HL-60 (cell line): ENCODE results near the gene FTO.

Source experiments
- DNase-seq, 2 experiments: peaks; one replicate each; pipeline ENCODE4 v3.0.0-alpha.2; 2010 to 2020; ENCODE audit warnings: low read depth in 1 of 2, low spot score in 1 of 2
- H3K27ac ChIP-seq: fragments of 250-450 bp; sonication (Bioruptor Pico); replicated peaks from 2 replicates; pipeline ENCODE4 v1.5.1; 2020; ENCODE audit warnings: mild to moderate bottlenecking, moderate library complexity
- H3K27me3 ChIP-seq: fragments of 250-450 bp; sonication (Bioruptor Pico); 2 replicates; pipeline ENCODE4 v1.5.1; 2021; ENCODE audit warnings: mild to moderate bottlenecking, moderate library complexity; ENCODE audit not compliant: insufficient read depth, poor library complexity, severe bottlenecking
- H3K4me3 ChIP-seq: replicated peaks from 2 replicates; pipeline ENCODE4 v1.5.1; 2011; ENCODE audit warnings: mild to moderate bottlenecking, control low read depth, low read length; ENCODE audit not compliant: insufficient read depth
- GABPA ChIP-seq: IDR thresholded peaks from 2 replicates; pipeline ENCODE4 v1.6.1; 2012; ENCODE audit warnings: low read depth
- POLR2AphosphoS5 ChIP-seq: IDR thresholded peaks from 2 replicates; pipeline ENCODE4 v1.6.1; 2012; ENCODE audit warnings: low read depth
- SPI1 ChIP-seq: IDR thresholded peaks from 2 replicates; pipeline ENCODE4 v1.6.1; 2012; ENCODE audit warnings: low read depth, mild to moderate bottlenecking, borderline replicate concordance
- TF ChIP-seq, protein P1 (sequence below): IDR thresholded peaks from 2 replicates; pipeline ENCODE4 v1.6.1; 2012; ENCODE audit warnings: low read depth; ENCODE audit not compliant: insufficient replicate concordance
- TF ChIP-seq, protein P2 (sequence below): IDR thresholded peaks from one replicate; pipeline ENCODE4 v1.5.1; 2011; ENCODE audit warnings: low read length, control low read depth, inconsistent platforms; ENCODE audit not compliant: insufficient read depth

FTO gene

DNA sequence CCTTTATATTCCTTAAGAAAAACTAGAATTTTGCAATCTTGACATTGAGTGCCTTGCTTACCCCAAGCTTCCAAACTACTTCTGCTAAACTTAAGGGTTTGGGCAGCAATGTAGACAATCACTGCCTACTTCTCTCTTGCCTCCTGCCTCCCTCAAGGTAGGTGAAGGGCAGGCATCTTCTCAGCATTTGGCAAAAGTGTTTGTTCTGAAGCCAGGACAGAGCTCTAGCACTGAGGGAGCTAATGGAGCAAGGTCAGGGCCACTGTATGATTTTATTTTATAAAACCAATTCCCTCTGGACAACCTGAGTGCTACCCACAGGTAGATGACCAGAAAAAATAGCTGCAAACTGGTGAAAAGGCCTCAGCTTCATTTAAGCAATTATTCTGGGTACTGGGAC lies 470.8 kb downstream of the FTO start:
- no peak for DNase-seq
- TF ChIP-seq SPI1 (no peak), GABPA (no peak), POLR2AphosphoS5 (no peak)
- TF ChIP-seq, protein P1, sequence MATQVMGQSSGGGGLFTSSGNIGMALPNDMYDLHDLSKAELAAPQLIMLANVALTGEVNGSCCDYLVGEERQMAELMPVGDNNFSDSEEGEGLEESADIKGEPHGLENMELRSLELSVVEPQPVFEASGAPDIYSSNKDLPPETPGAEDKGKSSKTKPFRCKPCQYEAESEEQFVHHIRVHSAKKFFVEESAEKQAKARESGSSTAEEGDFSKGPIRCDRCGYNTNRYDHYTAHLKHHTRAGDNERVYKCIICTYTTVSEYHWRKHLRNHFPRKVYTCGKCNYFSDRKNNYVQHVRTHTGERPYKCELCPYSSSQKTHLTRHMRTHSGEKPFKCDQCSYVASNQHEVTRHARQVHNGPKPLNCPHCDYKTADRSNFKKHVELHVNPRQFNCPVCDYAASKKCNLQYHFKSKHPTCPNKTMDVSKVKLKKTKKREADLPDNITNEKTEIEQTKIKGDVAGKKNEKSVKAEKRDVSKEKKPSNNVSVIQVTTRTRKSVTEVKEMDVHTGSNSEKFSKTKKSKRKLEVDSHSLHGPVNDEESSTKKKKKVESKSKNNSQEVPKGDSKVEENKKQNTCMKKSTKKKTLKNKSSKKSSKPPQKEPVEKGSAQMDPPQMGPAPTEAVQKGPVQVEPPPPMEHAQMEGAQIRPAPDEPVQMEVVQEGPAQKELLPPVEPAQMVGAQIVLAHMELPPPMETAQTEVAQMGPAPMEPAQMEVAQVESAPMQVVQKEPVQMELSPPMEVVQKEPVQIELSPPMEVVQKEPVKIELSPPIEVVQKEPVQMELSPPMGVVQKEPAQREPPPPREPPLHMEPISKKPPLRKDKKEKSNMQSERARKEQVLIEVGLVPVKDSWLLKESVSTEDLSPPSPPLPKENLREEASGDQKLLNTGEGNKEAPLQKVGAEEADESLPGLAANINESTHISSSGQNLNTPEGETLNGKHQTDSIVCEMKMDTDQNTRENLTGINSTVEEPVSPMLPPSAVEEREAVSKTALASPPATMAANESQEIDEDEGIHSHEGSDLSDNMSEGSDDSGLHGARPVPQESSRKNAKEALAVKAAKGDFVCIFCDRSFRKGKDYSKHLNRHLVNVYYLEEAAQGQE: no peak
- TF ChIP-seq, protein P2, sequence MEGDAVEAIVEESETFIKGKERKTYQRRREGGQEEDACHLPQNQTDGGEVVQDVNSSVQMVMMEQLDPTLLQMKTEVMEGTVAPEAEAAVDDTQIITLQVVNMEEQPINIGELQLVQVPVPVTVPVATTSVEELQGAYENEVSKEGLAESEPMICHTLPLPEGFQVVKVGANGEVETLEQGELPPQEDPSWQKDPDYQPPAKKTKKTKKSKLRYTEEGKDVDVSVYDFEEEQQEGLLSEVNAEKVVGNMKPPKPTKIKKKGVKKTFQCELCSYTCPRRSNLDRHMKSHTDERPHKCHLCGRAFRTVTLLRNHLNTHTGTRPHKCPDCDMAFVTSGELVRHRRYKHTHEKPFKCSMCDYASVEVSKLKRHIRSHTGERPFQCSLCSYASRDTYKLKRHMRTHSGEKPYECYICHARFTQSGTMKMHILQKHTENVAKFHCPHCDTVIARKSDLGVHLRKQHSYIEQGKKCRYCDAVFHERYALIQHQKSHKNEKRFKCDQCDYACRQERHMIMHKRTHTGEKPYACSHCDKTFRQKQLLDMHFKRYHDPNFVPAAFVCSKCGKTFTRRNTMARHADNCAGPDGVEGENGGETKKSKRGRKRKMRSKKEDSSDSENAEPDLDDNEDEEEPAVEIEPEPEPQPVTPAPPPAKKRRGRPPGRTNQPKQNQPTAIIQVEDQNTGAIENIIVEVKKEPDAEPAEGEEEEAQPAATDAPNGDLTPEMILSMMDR: no peak

DNA sequence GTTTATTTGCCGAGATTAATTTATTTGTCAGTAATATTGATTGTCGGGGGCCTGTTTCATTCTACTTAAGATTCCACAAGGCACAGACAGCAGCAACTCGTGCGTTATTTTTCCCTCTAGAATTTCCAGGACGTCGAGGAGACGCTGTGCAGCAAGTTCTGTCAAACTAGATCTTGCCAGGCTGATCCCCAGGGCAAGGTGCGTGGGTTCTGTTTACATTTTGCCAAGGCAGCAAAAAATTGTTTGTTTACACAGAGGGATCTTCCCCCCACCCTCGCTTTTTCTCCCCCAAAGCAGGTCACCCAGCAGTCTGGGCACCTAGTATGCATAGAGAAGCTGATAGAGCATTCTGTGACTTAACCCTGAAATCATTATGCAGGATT lies 471.2 kb downstream of the FTO start:
- no peak for DNase-seq
- Histone ChIP-seq H3K27ac (no peak overlapping the region), H3K4me3 (no peak overlapping the region), H3K27me3 (no peaks in the 10 kb centered on the region)
- TF ChIP-seq SPI1: no peak
- TF ChIP-seq, protein P2: no peak
- no peak for TF ChIP-seq POLR2AphosphoS5
- no peak for TF ChIP-seq GABPA
- TF ChIP-seq, protein P1: no peak

More for the DNA sequence above, 470.8 kb downstream of the FTO start:
- Histone ChIP-seq H3K27me3 (no peaks in the 10 kb centered on the region), H3K27ac (no peak overlapping the region), H3K4me3 (no peak overlapping the region)

DNA sequence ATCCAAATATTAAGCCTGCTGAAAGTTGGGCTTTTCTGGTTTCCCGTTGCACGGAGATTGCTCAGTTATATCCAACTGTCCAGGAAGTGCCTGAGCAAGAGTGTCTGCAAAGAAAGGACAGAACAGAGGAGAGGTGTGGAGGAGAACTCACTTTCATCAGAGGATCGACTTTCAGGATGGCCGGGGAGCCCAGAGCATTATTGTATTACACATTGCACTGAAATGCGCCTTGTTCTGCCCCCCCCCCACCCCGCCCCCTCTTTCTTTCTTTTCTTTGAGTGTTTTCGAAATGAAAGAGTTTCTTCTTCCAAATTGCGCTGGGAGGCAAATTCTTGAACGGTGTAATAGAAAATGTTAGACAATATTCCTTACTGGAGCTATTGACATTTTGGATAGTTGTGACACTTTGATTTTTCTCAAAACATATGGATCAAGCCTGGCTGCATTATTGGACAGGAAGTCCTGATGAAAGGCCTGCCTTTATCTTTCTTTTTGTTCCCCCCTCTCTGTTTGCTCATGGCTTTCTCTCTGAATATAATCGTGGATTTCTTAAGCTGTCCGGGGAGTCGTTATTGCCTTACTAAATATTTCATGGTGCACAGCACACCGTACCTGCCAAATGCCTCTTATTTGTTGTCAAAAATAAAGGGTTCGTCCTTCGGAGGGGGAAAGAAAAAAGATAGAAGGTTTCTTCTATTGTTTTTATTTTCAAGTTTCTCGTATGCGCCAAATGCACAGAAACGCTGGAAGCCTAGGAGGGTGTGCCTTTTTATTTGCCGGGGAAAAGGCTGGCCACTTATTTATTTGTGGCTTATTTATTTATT lies 471.8 kb downstream of the FTO start:
- no peak overlapping the region for H3K27ac ChIP-seq
- DNase-seq: no peak
- no peaks in the 10 kb centered on the region for H3K27me3 ChIP-seq
- TF ChIP-seq SPI1 (no peak), POLR2AphosphoS5 (no peak), GABPA (no peak)
- TF ChIP-seq, protein P2: no peak
- TF ChIP-seq, protein P1: no peak
- no peak overlapping the region for H3K4me3 ChIP-seq
